K562 (cell line): ENCODE results near the gene KRTAP20-3. TPM values are rescaled to one million over a fixed set of nuclear protein-coding genes. Genes with fewer than 3 reads are reported as not detected.

Source experiments
- ATAC-seq: fragments of 200-7000 bp; cut with Tn5 transposase; 3 replicates; pipeline ENCODE4 v1.9.1; 2020; ENCODE audit warnings: moderate library complexity
- BruUV-seq: library from RNA; stranded (reverse); fragments of 400-500 nt; replicated peaks from 2 replicates; lab custom pipeline; 2021; lab: Mats Ljungman, UMichigan
- CTCF ChIA-PET: fragments of 300-600 bp; formaldehyde crosslinking; extraction: SDS; loops from one replicate; lab custom pipeline; 2021; ENCODE audit warnings: low intra/inter-chr PET ratio; lab: Yijun Ruan, JAX
- POLR2A ChIA-PET: fragments of 300-600, 350-650 bp; sonication (Branson Sonifier 250); formaldehyde crosslinking; extraction: SDS; loops from one replicate; lab custom pipeline; 2021; ENCODE audit warnings: antibody characterized with exemption, inconsistent platforms; lab: Yijun Ruan, JAX
- DNase-seq, 4 experiments: peaks; one replicate each; pipeline versions ENCODE4 v3.0.0 to v3.0.0-alpha.2; 2011 to 2018; ENCODE audit warnings: low spot score in 3 of 4, mixed read lengths in 3 of 4; ENCODE audit errors: extremely low read depth in 1 of 4
- FAIRE-seq: peaks from 2 replicates; lab custom pipeline; 2011; peaks lifted over from hg19 to GRCh38; lab: Jason Lieb, UNC
- H2AFZ ChIP-seq: 2 replicates; pipeline ENCODE4 v1.6.0; 2011; ENCODE audit warnings: low read depth, low read length, control low read depth, inconsistent platforms
- H3K27ac ChIP-seq: fragments of 200-600 bp; 3 replicates; pipeline ENCODE4 v1.8.0; 2011; ENCODE audit warnings: low read depth, mild to moderate bottlenecking, control low read depth, inconsistent platforms, low read length, moderate library complexity, mixed read lengths; ENCODE audit errors: extremely low read depth
- H3K27me3 ChIP-seq, 2 experiments: fragments of 300-600 bp in 1 of 2; 2 replicates in 1 of 2; 3 replicates in 1 of 2; pipeline versions ENCODE4 v1.6.0 to v1.8.0; 2011; ENCODE audit warnings: inconsistent platforms in 2 of 2, low read length in 2 of 2, mild to moderate bottlenecking in 1 of 2, mixed read lengths in 1 of 2, moderate library complexity in 1 of 2; ENCODE audit not compliant: control insufficient read depth in 2 of 2, insufficient read depth in 2 of 2
- H3K36me3 ChIP-seq: fragments of 300-600 bp; 3 replicates; pipeline ENCODE4 v1.8.0; 2011; ENCODE audit warnings: mild to moderate bottlenecking, low read length, inconsistent platforms; ENCODE audit not compliant: control insufficient read depth, insufficient read depth
- H3K4me1 ChIP-seq, 2 experiments: fragments of 200-600 bp in 1 of 2; replicated peaks in 1 of 2; 2 replicates in 1 of 2; 3 replicates in 1 of 2; pipeline versions ENCODE4 v1.5.1 to v1.8.0; 2011; ENCODE audit warnings: inconsistent platforms in 2 of 2, low read length in 2 of 2, mild to moderate bottlenecking in 1 of 2, mixed read lengths in 1 of 2, moderate library complexity in 1 of 2; ENCODE audit not compliant: control insufficient read depth in 2 of 2, insufficient read depth in 2 of 2
- H3K4me2 ChIP-seq: 2 replicates; pipeline ENCODE4 v1.6.1; 2011; ENCODE audit warnings: low read length, control low read depth, inconsistent platforms, mixed read lengths; ENCODE audit not compliant: insufficient read depth
- H3K4me3 ChIP-seq: fragments of 200-600 bp; sonication (generic), shearing (Covaris generic); 2 replicates; pipeline ENCODE4 v1.5.1; 2016; ENCODE audit warnings: control low read depth, inconsistent platforms
- H3K79me2 ChIP-seq: fragments of 200-600 bp; 3 replicates; pipeline ENCODE4 v1.8.0; 2011; ENCODE audit warnings: low read length, inconsistent platforms; ENCODE audit not compliant: control insufficient read depth, insufficient read depth
- H3K9ac ChIP-seq, 2 experiments: 2 replicates each; pipeline versions ENCODE4 v1.6.0 to v1.6.1; 2011; ENCODE audit warnings: low read depth in 2 of 2, low read length in 2 of 2, control low read depth in 1 of 2, inconsistent platforms in 1 of 2, mild to moderate bottlenecking in 1 of 2, mixed read lengths in 1 of 2; ENCODE audit not compliant: insufficient read depth in 1 of 2
- H3K9me1 ChIP-seq: one replicate; pipeline ENCODE4 v1.6.0; 2011; ENCODE audit warnings: inconsistent platforms, mild to moderate bottlenecking, low read length, moderate library complexity; ENCODE audit not compliant: control insufficient read depth, insufficient read depth
- H3K9me3 ChIP-seq: replicated peaks from 2 replicates; pipeline ENCODE4 v1.5.1; 2011; ENCODE audit warnings: low read depth, low read length, inconsistent platforms; ENCODE audit not compliant: control insufficient read depth, insufficient read depth
- H4K20me1 ChIP-seq: replicated peaks from 2 replicates; pipeline ENCODE4 v1.6.1; 2011; ENCODE audit warnings: low read length, inconsistent platforms, mixed read lengths; ENCODE audit not compliant: control insufficient read depth, insufficient read depth
- ADNP ChIP-seq: fragments of 200-800 bp; sonication (Bioruptor generic); IDR thresholded peaks from 2 replicates; pipeline ENCODE4 v1.6.1; 2016; ENCODE audit warnings: missing genetic modification characterization, missing compliant biosample characterization
- GTF2F1 ChIP-seq: IDR thresholded peaks from 2 replicates; pipeline ENCODE4 v1.6.1; 2011; ENCODE audit warnings: low read depth, low read length, improper control_type of control experiment
- MECOM ChIP-seq: fragments of 250-450 bp; sonication (Bioruptor Pico); IDR thresholded peaks from 2 replicates; pipeline ENCODE4 v1.8.0; 2022; ENCODE audit warnings: inconsistent platforms
- MYC ChIP-seq, 2 experiments: fragments of 250-450 bp in 1 of 2; sonication (Bioruptor Pico) in 1 of 2; IDR thresholded peaks; 2 replicates each; pipeline versions ENCODE4 v1.5.1 to v1.6.1; 2012 to 2021; ENCODE audit warnings: low read depth in 2 of 2, borderline replicate concordance in 1 of 2, improper control_type of control experiment in 1 of 2, low read length in 1 of 2, mild to moderate bottlenecking in 1 of 2, moderate library complexity in 1 of 2
- PCBP2 ChIP-seq: fragments of 200-400 bp; formaldehyde crosslinking; IDR thresholded peaks from 2 replicates; pipeline ENCODE4 v1.6.1; 2018; ENCODE audit warnings: low read length, low read depth, mild to moderate bottlenecking, moderate library complexity; ENCODE audit not compliant: poor library complexity, severe bottlenecking
- PRMT5 ChIP-seq: sonication (generic); formaldehyde crosslinking; IDR thresholded peaks from 2 replicates; pipeline ENCODE4 v1.5.0; 2020; ENCODE audit warnings: missing genetic modification reagents
- PRPF4 ChIP-seq: fragments of 200-400 bp; formaldehyde crosslinking; IDR thresholded peaks from one replicate; pipeline ENCODE4 v1.6.1; 2017; ENCODE audit warnings: low read length, low read depth, mild to moderate bottlenecking; ENCODE audit not compliant: insufficient read depth, poor library complexity, severe bottlenecking
- ZEB2 ChIP-seq: fragments of 450-650 bp; IDR thresholded peaks from 2 replicates; pipeline ENCODE4 v1.6.1; 2016
- ZNF224 ChIP-seq: sonication (generic); formaldehyde crosslinking; IDR thresholded peaks from 2 replicates; pipeline ENCODE4 v1.8.0; 2022; ENCODE audit warnings: mild to moderate bottlenecking, missing genetic modification reagents
- ZNF282 ChIP-seq: sonication (generic); formaldehyde crosslinking; IDR thresholded peaks from 2 replicates; pipeline ENCODE4 v1.8.1; 2023; ENCODE audit warnings: missing genetic modification reagents
- ZNF436 ChIP-seq: fragments of 250-450, 450-650 bp; sonication (Bioruptor Pico); formaldehyde crosslinking; IDR thresholded peaks from 2 replicates; pipeline ENCODE4 v1.7.0; 2020; ENCODE audit warnings: mild to moderate bottlenecking
- ZNF589 ChIP-seq: fragments of 200-800 bp; sonication (Bioruptor generic); IDR thresholded peaks from 2 replicates; pipeline ENCODE4 v1.6.1; 2016; ENCODE audit warnings: low read depth, missing genetic modification characterization, missing compliant biosample characterization
- ZNF699 ChIP-seq: fragments of 250-450 bp; sonication (Bioruptor Pico); IDR thresholded peaks from 2 replicates; pipeline ENCODE4 v1.8.0; 2021; ENCODE audit warnings: mild to moderate bottlenecking, moderate library complexity; ENCODE audit not compliant: insufficient replicate concordance
- whole genome bisulfite sequencing: fragments of 100-300 bp; shearing (Covaris generic); methylation state at CpG from one replicate; pipeline ENCODE4 v1.1.6; 2016; ENCODE audit warnings: low coverage, mixed read lengths; ENCODE audit not compliant: insufficient coverage; ENCODE audit errors: missing lambda C conversion rate; 5-methylcytosine and 5-hydroxymethylcytosine counted together
- in situ Hi-C: fragments of 300-500 bp; cut with MboI; formaldehyde crosslinking; loops from 4 replicates; pipeline ENCODE4 v1.15.0; 2018; ENCODE audit warnings: inconsistent platforms, mixed read lengths
- intact Hi-C: fragments of 100-400 bp; cut with micrococcal nuclease; formaldehyde crosslinking; loops from 2 replicates; pipeline ENCODE4 v1.14.2; 2022
- polyA plus RNA-seq, 8 experiments: library from polyadenylated mRNA; depleted of rRNA in 4 of 8; stranded (reverse) in 5 of 8; unstranded in 3 of 8; fragments of >200 nt; fragmentation: Nextera tagmentation in 2 of 8; fragmentation: Illumina TruSeq in 1 of 8; extraction: Ambion mirVana in 2 of 8; extraction: Trizol in 1 of 8; gene quantifications; 2 replicates each; pipeline versions ENCODE4 v1.2.1 to v1.2.3, GENCODE V29; 2011 to 2014; ENCODE audit warnings: inconsistent platforms in 1 of 8, missing spikeins in 1 of 8
- total RNA-seq, 7 experiments: library from RNA; depleted of rRNA in 6 of 7; stranded (reverse); fragments of >200 nt in 6 of 7; fragmentation: Illumina TruSeq in 2 of 7; extraction: Trizol in 2 of 7; gene quantifications; 2 replicates each; pipeline versions ENCODE4 v1.2.1 to v1.2.3, GENCODE V29; 2011 to 2021; ENCODE audit warnings: low replicate concordance in 1 of 7

KRTAP20-3 gene
- total and polyA plus RNA-seq, 9 of the 15 experiments (the other 6 are each of a cell fraction or from before 2014, with no cell fraction given) = not detected

DNA sequence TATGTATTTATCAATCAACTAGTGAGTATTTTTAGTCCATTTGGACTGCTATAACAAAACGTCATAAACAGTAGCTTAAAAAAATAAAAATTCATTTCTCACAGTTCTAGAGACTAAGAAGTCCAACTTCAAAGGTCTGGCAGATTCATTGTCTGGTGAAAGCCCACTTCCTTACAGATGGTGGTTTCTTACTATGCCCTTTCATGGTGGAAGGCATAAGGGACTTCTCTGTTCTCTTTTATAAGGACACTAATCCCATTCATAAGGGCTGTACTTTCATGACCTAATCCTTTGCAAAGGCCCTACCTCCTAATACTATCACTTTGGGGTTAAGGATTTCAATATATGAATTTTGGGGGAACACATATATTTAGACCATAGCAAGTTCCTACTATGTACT is 37.9 kb downstream of the KRTAP20-3 start (continued):
- TF ChIP-seq PRPF4 (no peak), ZEB2 (no peak), ZNF436 (CRISPR knock-in tag) (no peak), ZNF224 (CRISPR knock-in tag) (no peak), GTF2F1 (no peak), PCBP2 (no peak), MECOM (CRISPR knock-in tag) (no peak), ZNF589 (CRISPR knock-in tag) (no peak), ZNF699 (CRISPR knock-in tag) (no peak), ZNF282 (CRISPR knock-in tag) (no peak), ADNP (tag) (no peak)

- Histone ChIP-seq H4K20me1 (no peaks in the 10 kb centered on the region), H3K4me2 (no peak overlapping the region), H3K9me1 (no peaks in the 10 kb centered on the region)
- TF ChIP-seq PRMT5 (CRISPR knock-in tag) (no peak), MYC (IDR thresholded peaks at IDR 0.05; ENCODE audit: low read depth, low read length) (no peak), MYC (CRISPR knock-in tag; IDR thresholded peaks at IDR 0.05; ENCODE audit: borderline replicate concordance, low read depth) (no peak)
- TF ChIP-seq, all 486 proteins: peak for 0
- 0% methylated on average over 6 of the region's 6 CpGs for WGBS
- no peak overlapping the region for H3K4me3 ChIP-seq
- H2AFZ ChIP-seq = no peak overlapping the region
- no peaks in the 10 kb centered on the region for H3K79me2 ChIP-seq
- intact Hi-C loops (no loop called here), in situ Hi-C loops (no loop called here)
- no peaks in the 10 kb centered on the region for H3K4me1 ChIP-seq
- ChIA-PET CTCF (no interaction called here), POLR2A (no interaction called here)
- H3K36me3 ChIP-seq = no peaks in the 10 kb centered on the region
- FAIRE-seq = no peak
- H3K9ac ChIP-seq = no peak overlapping the region
- no TSS peak for BruUV-seq
- DNase-seq = no peak
- H3K9me3 ChIP-seq = no peaks in the 10 kb centered on the region; the same call in 1 of the 2 replicates
- no peaks in the 10 kb centered on the region for H3K27me3 ChIP-seq
- no peak for ATAC-seq
- H3K27ac ChIP-seq = no peak overlapping the region
Measured at GRCh38 chr21:30684506-30684905, 41.8 kb downstream of the KRTAP20-3 start.
